Glomerular visceral epithelial cell (primary cell): ENCODE results near the gene NCAPD2.

Experiments
- DNase-seq: peaks from one replicate; pipeline ENCODE4 v3.0.0-alpha.2; 2016; ENCODE audit errors: extremely low spot score

NCAPD2 gene

GRCh38 chr12:6574576-6575295, 80.8 kb downstream of the NCAPD2 start:
- no peak for DNase-seq

- no peak for DNase-seq
These were observed 81.7 kb downstream of the NCAPD2 start for GRCh38 chr12:6575648-6576047.
